Endometrial microvascular endothelial cells (primary cell): Measurements from ENCODE around the gene ITPKC. TPM values are rescaled to one million over a fixed set of nuclear protein-coding genes. Genes with fewer than 3 reads are reported as not detected.
"Not testable (repeated sequence)": the region's sequence is repeated elsewhere in the genome, so short reads cannot be mapped to it uniquely, and the experiment has no call there.

Source experiments
- in situ Hi-C: cut with HindIII; loops from 2 replicates; pipeline ENCODE4 v1.10.0; 2017; ENCODE audit warnings: low sequenced_read_pairs, low pct_unique_long_range_greater_than_20kb; ENCODE audit errors: inconsistent ontology term
- total RNA-seq: library from RNA; depleted of rRNA; stranded (reverse); fragments of >200 nt; gene quantifications from one replicate; pipeline ENCODE4 v1.2.3, GENCODE V29; 2015; ENCODE audit errors: inconsistent ontology term

Gene ITPKC
- total RNA-seq, 1 donor from 2014 or later, result 20.5 TPM

GRCh38 chr19:40754611-40755247 is 37.8 kb downstream of the ITPKC start:
- in situ Hi-C loops, result no loop called here

GRCh38 chr19:40755248-40755624 is 38.3 kb downstream of the ITPKC start:
- in situ Hi-C loops, result no loop called here

GRCh38 chr19:40755791-40756190 is 38.9 kb downstream of the ITPKC start:
- in situ Hi-C loops, result no loop called here

GRCh38 chr19:40756502-40757110 is 39.7 kb downstream of the ITPKC start:
- in situ Hi-C loops, result no loop called here

GRCh38 chr19:40758491-40758890 is 41.6 kb downstream of the ITPKC start:
- in situ Hi-C loops, result no loop called here

GRCh38 chr19:40759352-40759751 is 42.4 kb downstream of the ITPKC start:
- in situ Hi-C loops, result no loop called here

GRCh38 chr19:40762754-40763470 is 46.0 kb downstream of the ITPKC start:
- in situ Hi-C loops, result no loop called here

- in situ Hi-C loops, result no loop called here
Measured at GRCh38 chr19:40763526-40763925, 46.6 kb downstream of the ITPKC start.

- in situ Hi-C loops, result no loop called here
Measured at GRCh38 chr19:40763963-40764362, 47.1 kb downstream of the ITPKC start.

- in situ Hi-C loops, result not testable (repeated sequence)
Measured at GRCh38 chr19:40766385-40766784, 49.5 kb downstream of the ITPKC start.

- in situ Hi-C loops, result no loop called here
Measured at GRCh38 chr19:40768869-40769268, 52.0 kb downstream of the ITPKC start.

- in situ Hi-C loops, result not testable (repeated sequence)
Measured at GRCh38 chr19:40771101-40771862, 54.4 kb downstream of the ITPKC start.

- in situ Hi-C loops, result no loop called here
Measured at GRCh38 chr19:40774916-40775631, 58.2 kb downstream of the ITPKC start, which contains the start of gene MIA. Gene MIA, plus strand, starts transcription at chr19:40775521. Its CDS starts 22 bp downstream, at chr19:40775543.

- in situ Hi-C loops, result no loop called here
Measured at GRCh38 chr19:40775632-40776022, 58.7 kb downstream of the ITPKC start.

- in situ Hi-C loops, result no loop called here
Measured at GRCh38 chr19:40776364-40776763, 59.5 kb downstream of the ITPKC start.

- in situ Hi-C loops, result no loop called here
Measured at GRCh38 chr19:40776932-40777644, 60.2 kb downstream of the ITPKC start.

GRCh38 chr19:40777645-40777936 is 60.7 kb downstream of the ITPKC start:
- in situ Hi-C loops, result no loop called here

- in situ Hi-C loops, result no loop called here
Measured at GRCh38 chr19:40777937-40778705, 61.2 kb downstream of the ITPKC start, which contains the start of gene RAB4B. Gene RAB4B, plus strand, starts transcription at chr19:40778247. Its CDS starts 129 bp downstream, at chr19:40778376.
